ENCODE data around the gene BACE2.

Gene BACE2

GRCh38 chr21:41325138-41325912 is 157.4 kb downstream of the BACE2 start:
- no peak for DNase-seq

GRCh38 chr21:41326414-41327080 is 158.6 kb downstream of the BACE2 start:
- no peak for DNase-seq

GRCh38 chr21:41327753-41328152 is 159.8 kb downstream of the BACE2 start:
- DNase-seq, result no peak

- no peak for DNase-seq
Observed at GRCh38 chr21:41328660-41329607, 161.0 kb downstream of the BACE2 start.
